ENCODE data around the gene CLEC3B.

CLEC3B gene

DNA sequence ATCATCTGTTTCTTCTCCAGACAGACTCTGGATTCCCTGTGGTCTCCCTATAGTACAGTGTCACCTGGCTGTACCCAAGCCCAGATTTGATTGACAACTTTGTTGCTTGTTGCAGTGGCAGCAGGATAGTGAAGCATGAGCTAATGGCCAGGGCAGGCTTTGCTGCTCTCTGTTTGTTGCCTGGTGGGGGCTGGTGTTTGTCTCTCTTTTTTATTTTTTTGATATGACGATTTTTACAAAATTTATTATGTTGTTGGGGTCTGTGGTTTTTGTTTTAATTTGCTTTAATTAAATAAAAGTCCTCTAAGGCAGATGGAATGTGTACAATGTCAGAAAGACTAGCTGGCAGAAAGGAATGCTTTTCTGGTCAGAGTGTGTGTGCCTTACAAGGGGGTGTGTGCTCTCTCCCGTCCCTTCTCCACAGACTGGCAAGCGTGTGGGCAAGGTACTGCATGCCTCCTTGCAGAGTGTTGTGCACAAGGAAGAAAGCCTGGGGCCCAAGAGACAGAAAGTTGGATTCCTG, 15.2 kb upstream of the CLEC3B start:
- no peak overlapping the region for H3K4me3 ChIP-seq (ENCODE audit: low read depth, low read length)
- TF ChIP-seq, protein P1, sequence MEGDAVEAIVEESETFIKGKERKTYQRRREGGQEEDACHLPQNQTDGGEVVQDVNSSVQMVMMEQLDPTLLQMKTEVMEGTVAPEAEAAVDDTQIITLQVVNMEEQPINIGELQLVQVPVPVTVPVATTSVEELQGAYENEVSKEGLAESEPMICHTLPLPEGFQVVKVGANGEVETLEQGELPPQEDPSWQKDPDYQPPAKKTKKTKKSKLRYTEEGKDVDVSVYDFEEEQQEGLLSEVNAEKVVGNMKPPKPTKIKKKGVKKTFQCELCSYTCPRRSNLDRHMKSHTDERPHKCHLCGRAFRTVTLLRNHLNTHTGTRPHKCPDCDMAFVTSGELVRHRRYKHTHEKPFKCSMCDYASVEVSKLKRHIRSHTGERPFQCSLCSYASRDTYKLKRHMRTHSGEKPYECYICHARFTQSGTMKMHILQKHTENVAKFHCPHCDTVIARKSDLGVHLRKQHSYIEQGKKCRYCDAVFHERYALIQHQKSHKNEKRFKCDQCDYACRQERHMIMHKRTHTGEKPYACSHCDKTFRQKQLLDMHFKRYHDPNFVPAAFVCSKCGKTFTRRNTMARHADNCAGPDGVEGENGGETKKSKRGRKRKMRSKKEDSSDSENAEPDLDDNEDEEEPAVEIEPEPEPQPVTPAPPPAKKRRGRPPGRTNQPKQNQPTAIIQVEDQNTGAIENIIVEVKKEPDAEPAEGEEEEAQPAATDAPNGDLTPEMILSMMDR (IDR thresholded peaks at IDR 0.05; ENCODE audit: low read depth, low read length, missing control alignments), result no peak
- no peak for DNase-seq (ENCODE audit: low read depth)

DNA sequence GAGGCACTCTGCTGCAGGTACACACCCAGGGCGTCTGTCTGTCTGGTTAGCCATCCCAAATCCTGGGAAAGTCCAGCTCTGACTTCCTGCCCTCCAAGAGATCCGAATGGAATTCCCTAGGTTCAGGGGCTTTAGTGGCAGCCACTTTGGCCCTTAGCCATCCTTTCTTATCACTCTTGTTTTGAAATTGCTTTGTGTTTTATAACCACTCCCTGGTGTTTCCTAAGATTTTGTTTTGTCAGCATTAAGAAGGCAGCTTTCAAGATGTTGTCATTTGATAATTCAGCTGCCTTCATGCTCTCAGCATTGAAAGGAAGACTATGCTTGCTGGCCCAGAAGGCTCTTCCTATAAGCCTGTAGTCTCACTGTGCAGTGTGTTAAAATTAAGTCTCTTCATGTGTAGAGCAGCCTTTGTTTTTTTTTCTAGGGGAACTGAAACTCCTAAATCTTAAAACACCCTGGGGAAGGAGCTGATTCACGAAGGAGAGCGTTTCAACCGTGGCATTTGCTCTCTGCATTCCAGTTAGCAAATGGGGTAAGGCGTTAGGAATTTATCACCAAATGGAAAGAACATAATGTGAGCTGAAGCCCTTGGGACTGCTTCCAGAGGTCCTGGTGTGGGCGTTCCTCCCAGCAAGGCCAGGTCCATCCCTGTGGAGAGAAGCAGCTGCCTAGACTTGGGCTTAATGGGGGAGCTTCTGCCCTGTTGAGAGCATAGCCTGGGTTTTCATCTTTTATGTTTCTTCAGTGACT, 14.2 kb upstream of the CLEC3B start:
- TF ChIP-seq, protein P1 (IDR thresholded peaks at IDR 0.05; ENCODE audit: low read depth, low read length, missing control alignments), result no peak
- H3K4me3 ChIP-seq (ENCODE audit: low read depth, low read length), result no peak overlapping the region
- no peak for DNase-seq (ENCODE audit: low read depth)

DNA sequence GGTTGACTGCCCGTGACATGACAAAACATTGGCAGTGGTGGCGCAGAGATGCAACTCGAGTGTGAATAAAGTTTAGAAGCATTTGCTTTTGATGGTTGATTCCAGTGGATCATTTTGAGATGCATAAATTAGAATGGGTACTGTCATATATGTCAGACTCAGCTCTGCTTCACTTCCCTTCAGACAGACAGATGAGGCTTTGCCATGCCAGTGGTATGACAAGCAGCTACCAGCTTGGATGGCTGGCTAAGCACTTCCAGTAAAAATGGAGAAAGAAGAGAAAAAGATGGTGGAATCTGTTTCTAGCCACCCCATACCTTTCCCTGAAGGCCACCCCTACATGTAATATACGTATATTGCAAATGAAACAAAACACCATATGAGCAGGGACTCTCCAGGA, 13.5 kb upstream of the CLEC3B start:
- no peak for DNase-seq (ENCODE audit: low read depth)

DNA sequence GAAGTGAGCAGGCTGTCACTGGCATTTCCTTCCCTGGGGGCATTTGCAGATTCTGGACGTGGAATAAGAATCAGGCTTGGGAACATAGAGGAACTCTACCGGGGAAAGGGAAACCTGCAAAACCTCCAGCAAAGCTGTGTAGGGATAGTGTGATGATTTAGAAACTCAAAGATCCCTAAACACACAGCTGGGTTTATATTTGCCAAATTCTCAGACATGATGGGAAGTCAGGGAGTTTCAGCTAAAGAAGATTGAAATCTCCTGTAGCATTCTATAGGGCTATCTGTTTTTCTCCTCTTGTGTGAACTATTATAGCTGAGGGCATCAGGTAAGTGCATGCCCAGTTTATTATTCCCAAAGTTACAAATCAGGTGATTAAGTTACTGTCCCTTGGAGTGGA, 9.2 kb upstream of the CLEC3B start:
- TF ChIP-seq, protein P1 (IDR thresholded peaks at IDR 0.05; ENCODE audit: low read depth, low read length, missing control alignments), result no peak
- no peak overlapping the region for H3K4me3 ChIP-seq (ENCODE audit: low read depth, low read length)
- DNase-seq (ENCODE audit: low read depth), result no peak

More for the DNA sequence above, 13.5 kb upstream of the CLEC3B start:
- TF ChIP-seq, protein P1 (IDR thresholded peaks at IDR 0.05; ENCODE audit: low read depth, low read length, missing control alignments), result no peak
- no peak overlapping the region for H3K4me3 ChIP-seq (ENCODE audit: low read depth, low read length)

DNA sequence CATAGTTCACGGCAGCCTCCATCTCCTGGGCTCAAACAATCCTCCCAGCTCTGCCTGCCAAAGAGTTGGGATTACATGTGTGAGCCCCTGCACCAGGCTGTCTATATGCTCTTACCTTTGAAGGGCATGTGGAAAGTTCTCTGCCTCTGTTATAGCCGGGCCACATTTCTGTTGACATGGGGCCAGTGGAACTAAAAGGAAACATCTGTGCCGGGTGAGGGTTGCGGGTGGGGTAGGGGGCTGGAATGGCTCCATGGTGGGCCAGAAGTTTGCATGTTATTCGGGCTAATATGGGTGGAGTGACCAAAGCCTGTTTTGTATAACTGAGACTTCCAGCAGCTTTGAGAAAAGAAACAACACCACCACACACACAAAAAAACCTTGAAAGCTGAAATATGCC, 8.3 kb upstream of the CLEC3B start:
- DNase-seq (ENCODE audit: low read depth), result no peak
- TF ChIP-seq, protein P1 (IDR thresholded peaks at IDR 0.05; ENCODE audit: low read depth, low read length, missing control alignments), result no peak
- no peak overlapping the region for H3K4me3 ChIP-seq (ENCODE audit: low read depth, low read length)

DNA sequence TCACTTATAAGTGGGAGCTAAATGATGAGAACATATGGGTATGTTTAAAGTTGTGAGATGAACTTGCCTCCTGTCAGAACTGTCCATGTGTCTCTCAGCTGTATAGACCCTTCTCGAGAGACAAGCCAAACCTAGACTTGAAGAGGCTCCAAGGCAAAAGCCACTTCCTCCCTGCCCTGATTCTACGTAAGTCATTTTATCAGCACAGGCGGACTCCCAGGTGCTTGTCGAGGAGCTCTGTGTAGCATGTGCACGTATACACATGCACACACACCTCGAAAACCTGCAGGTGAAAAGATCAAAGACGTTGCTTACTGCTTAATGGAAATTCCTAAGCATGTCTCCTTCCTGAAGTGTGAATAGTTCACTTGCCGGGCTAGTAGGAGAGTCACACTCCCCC, 5.6 kb upstream of the CLEC3B start:
- TF ChIP-seq, protein P1 (IDR thresholded peaks at IDR 0.05; ENCODE audit: low read depth, low read length, missing control alignments), result no peak
- DNase-seq (ENCODE audit: low read depth), result no peak
- H3K4me3 ChIP-seq (ENCODE audit: low read depth, low read length), result no peak overlapping the region
